Measurements from ENCODE around the gene SLC38A8.

GRCh38 chr16:84059946-84060901 is 17.6 kb upstream of the SLC38A8 start:
- TF ChIP-seq, protein P1, sequence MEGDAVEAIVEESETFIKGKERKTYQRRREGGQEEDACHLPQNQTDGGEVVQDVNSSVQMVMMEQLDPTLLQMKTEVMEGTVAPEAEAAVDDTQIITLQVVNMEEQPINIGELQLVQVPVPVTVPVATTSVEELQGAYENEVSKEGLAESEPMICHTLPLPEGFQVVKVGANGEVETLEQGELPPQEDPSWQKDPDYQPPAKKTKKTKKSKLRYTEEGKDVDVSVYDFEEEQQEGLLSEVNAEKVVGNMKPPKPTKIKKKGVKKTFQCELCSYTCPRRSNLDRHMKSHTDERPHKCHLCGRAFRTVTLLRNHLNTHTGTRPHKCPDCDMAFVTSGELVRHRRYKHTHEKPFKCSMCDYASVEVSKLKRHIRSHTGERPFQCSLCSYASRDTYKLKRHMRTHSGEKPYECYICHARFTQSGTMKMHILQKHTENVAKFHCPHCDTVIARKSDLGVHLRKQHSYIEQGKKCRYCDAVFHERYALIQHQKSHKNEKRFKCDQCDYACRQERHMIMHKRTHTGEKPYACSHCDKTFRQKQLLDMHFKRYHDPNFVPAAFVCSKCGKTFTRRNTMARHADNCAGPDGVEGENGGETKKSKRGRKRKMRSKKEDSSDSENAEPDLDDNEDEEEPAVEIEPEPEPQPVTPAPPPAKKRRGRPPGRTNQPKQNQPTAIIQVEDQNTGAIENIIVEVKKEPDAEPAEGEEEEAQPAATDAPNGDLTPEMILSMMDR (IDR thresholded peaks at IDR 0.05): no peak
- no peak for TF ChIP-seq POLR2A (IDR thresholded peaks at IDR 0.05)

All from Peyer's patch (tissue), 4 donors.